Nephron progenitor cell (in vitro differentiated cells): ENCODE measurements around the gene ZNF793.

Experiments
- DNase-seq: peaks from one replicate; pipeline ENCODE4 v3.0.0; 2021
- H3K27ac Mint-ChIP-seq: 2 replicates; pipeline ENCODE4 v1.8.0; 2021; ENCODE audit warnings: mild to moderate bottlenecking, moderate library complexity, mixed read lengths
- H3K27me3 Mint-ChIP-seq: 2 replicates; pipeline ENCODE4 v1.8.0; 2021; ENCODE audit warnings: mild to moderate bottlenecking, low read depth, mixed read lengths; ENCODE audit not compliant: poor library complexity
- H3K36me3 Mint-ChIP-seq: 2 replicates; pipeline ENCODE4 v1.8.0; 2021; ENCODE audit warnings: low read depth, mixed read lengths
- H3K4me1 Mint-ChIP-seq: 2 replicates; pipeline ENCODE4 v1.8.0; 2021; ENCODE audit warnings: mixed read lengths
- H3K4me3 Mint-ChIP-seq: 2 replicates; pipeline ENCODE4 v1.8.0; 2021; ENCODE audit warnings: mild to moderate bottlenecking, moderate library complexity, mixed read lengths
- H3K9me3 Mint-ChIP-seq: 2 replicates; pipeline ENCODE4 v1.8.0; 2021; ENCODE audit warnings: mild to moderate bottlenecking, moderate library complexity, mixed read lengths
- CTCF ChIP-seq: fragments of 200-600 bp; sonication (generic); IDR thresholded peaks from 2 replicates; pipeline ENCODE4 v1.5.0; 2021; ENCODE audit warnings: antibody characterized with exemption

ZNF793 gene

DNA sequence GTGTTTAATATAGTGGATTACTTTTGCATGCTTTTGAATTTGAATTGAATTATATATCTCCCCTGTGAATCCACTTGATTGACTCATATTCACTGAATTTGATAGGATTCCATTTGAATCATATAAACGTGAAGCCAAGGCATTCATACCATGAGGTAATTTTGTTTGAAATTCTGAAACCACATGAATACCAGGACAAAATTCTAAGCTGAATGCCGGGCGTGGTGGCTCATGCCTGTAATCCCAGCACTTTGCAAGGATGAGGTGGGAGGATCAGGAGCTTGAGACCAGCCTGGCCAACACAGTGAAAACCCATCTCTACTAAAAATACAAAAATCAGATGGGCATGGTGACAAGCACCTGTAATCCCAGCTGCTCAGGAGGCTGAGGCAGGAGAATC is 4.4 kb downstream of the ZNF793 start:
- DNase-seq: no peak
- TF ChIP-seq CTCF: no peak
- no peaks in the 10 kb centered on the region for H3K4me1 Mint-ChIP-seq
- peaks cover 76% of the 10 kb centered on the region for H3K36me3 Mint-ChIP-seq
- H3K4me3 Mint-ChIP-seq: no peak overlapping the region
- no peaks in the 10 kb centered on the region for H3K27me3 Mint-ChIP-seq
- H3K27ac Mint-ChIP-seq: no peak overlapping the region
- H3K9me3 Mint-ChIP-seq: peaks cover 53% of the 10 kb centered on the region

GRCh38 chr19:37511821-37512220 is 5.1 kb downstream of the ZNF793 start:
- no peak for DNase-seq
- H3K4me1 Mint-ChIP-seq: no peaks in the 10 kb centered on the region
- peaks cover 83% of the 10 kb centered on the region for H3K36me3 Mint-ChIP-seq
- H3K4me3 Mint-ChIP-seq: no peak overlapping the region
- peaks cover 60% of the 10 kb centered on the region for H3K9me3 Mint-ChIP-seq
- no peak for TF ChIP-seq CTCF
- no peaks in the 10 kb centered on the region for H3K27me3 Mint-ChIP-seq
- no peak overlapping the region for H3K27ac Mint-ChIP-seq

GRCh38 chr19:37513397-37513796 is 6.7 kb downstream of the ZNF793 start:
- DNase-seq: no peak
- Mint-ChIP-seq H3K4me3 (no peak overlapping the region), H3K9me3 (peaks cover 70% of the 10 kb centered on the region), H3K27ac (no peak overlapping the region), H3K27me3 (no peaks in the 10 kb centered on the region), H3K4me1 (no peaks in the 10 kb centered on the region), H3K36me3 (peaks cover 98% of the 10 kb centered on the region)
- TF ChIP-seq CTCF: no peak

- no peak for DNase-seq
- Mint-ChIP-seq H3K4me3 (no peak overlapping the region), H3K27ac (no peak overlapping the region), H3K27me3 (peaks cover 5% of the 10 kb centered on the region), H3K4me1 (no peaks in the 10 kb centered on the region), H3K9me3 (peaks cover 77% of the 10 kb centered on the region), H3K36me3 (peaks cover 97% of the 10 kb centered on the region)
- TF ChIP-seq CTCF: no peak
Measured at GRCh38 chr19:37519890-37520289, 13.2 kb downstream of the ZNF793 start.

DNA sequence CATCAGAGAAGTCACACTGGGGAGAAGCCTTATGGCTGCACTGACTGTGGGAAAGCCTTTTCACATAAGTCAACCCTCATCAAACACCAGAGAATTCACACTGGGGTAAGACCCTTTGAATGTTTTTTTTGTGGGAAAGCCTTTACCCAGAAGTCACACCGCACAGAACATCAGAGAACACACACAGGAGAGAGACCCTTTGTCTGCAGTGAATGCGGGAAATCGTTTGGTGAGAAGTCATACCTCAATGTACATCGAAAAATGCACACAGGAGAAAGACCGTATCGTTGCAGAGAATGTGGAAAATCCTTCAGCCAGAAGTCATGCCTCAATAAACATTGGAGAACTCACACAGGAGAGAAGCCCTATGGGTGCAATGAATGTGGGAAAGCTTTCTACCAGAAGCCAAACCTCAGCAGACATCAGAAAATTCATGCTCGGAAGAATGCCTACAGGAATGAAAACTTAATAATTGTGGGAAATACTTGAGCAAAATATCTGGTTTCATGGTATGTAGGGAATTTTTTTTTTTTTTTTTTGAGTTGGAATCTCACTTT is 30.7 kb downstream of the ZNF793 start:
- no peak for DNase-seq
- Mint-ChIP-seq H3K27ac (no peak overlapping the region), H3K27me3 (peaks cover 4% of the 10 kb centered on the region), H3K4me3 (no peak overlapping the region), H3K36me3 (peaks cover 73% of the 10 kb centered on the region), H3K9me3 (peaks cover 94% of the 10 kb centered on the region), H3K4me1 (no peaks in the 10 kb centered on the region)
- no peak for TF ChIP-seq CTCF
